ENCODE results near the gene OR6A2.

- TF ChIP-seq EZH2 (IDR thresholded peaks at IDR 0.05; ENCODE audit: borderline replicate concordance, low read length), result no peak
- TF ChIP-seq, protein P1, sequence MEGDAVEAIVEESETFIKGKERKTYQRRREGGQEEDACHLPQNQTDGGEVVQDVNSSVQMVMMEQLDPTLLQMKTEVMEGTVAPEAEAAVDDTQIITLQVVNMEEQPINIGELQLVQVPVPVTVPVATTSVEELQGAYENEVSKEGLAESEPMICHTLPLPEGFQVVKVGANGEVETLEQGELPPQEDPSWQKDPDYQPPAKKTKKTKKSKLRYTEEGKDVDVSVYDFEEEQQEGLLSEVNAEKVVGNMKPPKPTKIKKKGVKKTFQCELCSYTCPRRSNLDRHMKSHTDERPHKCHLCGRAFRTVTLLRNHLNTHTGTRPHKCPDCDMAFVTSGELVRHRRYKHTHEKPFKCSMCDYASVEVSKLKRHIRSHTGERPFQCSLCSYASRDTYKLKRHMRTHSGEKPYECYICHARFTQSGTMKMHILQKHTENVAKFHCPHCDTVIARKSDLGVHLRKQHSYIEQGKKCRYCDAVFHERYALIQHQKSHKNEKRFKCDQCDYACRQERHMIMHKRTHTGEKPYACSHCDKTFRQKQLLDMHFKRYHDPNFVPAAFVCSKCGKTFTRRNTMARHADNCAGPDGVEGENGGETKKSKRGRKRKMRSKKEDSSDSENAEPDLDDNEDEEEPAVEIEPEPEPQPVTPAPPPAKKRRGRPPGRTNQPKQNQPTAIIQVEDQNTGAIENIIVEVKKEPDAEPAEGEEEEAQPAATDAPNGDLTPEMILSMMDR (conservative IDR thresholded peaks at IDR 0.05 in 1 of 2, IDR thresholded peaks at IDR 0.05 in 1 of 2; ENCODE audit: extremely low read depth in 1 of 2, insufficient read depth in 1 of 2, low read depth in 1 of 2, low read length in 2 of 2), result no peak
Observed at GRCh38 chr11:6799402-6799801, at the start of gene OR6A2.

Data from mammary epithelial cell (primary cell).